Skin of body (tissue), 2 donors: ENCODE data around the gene HSD3B1. TPM values are rescaled to one million over a fixed set of nuclear protein-coding genes. Genes with fewer than 3 reads are reported as not detected.
"Not testable (repeated sequence)": the region's sequence is repeated elsewhere in the genome, so short reads cannot be mapped to it uniquely, and the experiment has no call there.

Experiments
- DNase-seq: peaks from one replicate; lab custom pipeline; 2025; lab: John Stamatoyannopoulos, UW
- total RNA-seq: library from RNA; depleted of rRNA; stranded (reverse); fragments of >200 nt; gene quantifications from one replicate; pipeline ENCODE4 v1.2.3, GENCODE V29; 2014

HSD3B1 gene
- total RNA-seq, 1 donor from 2014 or later: 1.2 TPM

GRCh38 chr1:119553302-119554071, 46.5 kb downstream of the HSD3B1 start:
- not testable (repeated sequence) for DNase-seq

GRCh38 chr1:119554183-119554582, 47.2 kb downstream of the HSD3B1 start:
- DNase-seq: peak; percentile 58

- no peak for DNase-seq
Observed at GRCh38 chr1:119556423-119556822, 49.4 kb downstream of the HSD3B1 start.

GRCh38 chr1:119560402-119560801, 53.4 kb downstream of the HSD3B1 start:
- DNase-seq: not testable (repeated sequence)

- no peak for DNase-seq
Observed at GRCh38 chr1:119564548-119564947, 57.5 kb downstream of the HSD3B1 start.

Other genes starting within 250 kb of the HSD3B1 start
- 0.20 TPM for gene HAO2, start 138.4 kb upstream of the HSD3B1 start, total RNA-seq
- 0.20 TPM for gene HSD3B2, start 92.1 kb upstream of the HSD3B1 start, total RNA-seq
- gene ZNF697, start 141.1 kb downstream of the HSD3B1 start, total RNA-seq: 13.3 TPM
- gene PHGDH, start 204.7 kb downstream of the HSD3B1 start, total RNA-seq: 99.7 TPM